ENCODE measurements around the gene CLIP2.

Gene CLIP2

DNA sequence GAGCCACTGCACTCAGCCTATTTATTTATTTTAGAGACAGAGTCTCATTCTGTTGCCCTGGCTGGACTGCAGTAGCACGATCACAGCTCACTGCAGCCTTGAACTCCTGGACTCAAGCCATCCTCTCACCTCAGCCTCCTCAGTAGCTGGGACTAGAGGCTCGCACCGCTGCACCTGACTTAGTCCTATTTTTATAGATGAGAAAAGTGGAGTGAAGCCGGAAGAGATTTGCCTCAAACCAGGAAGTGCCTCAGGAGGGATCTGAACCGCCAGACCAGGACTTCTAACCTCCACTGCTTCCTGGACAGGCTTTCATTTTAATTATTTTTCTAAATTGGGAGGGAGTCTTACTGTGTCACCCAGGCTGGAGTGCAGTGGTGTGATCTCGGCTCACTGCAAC, 17.5 kb upstream of the CLIP2 start:
- DNase-seq (ENCODE audit: low read depth) = no peak

DNA sequence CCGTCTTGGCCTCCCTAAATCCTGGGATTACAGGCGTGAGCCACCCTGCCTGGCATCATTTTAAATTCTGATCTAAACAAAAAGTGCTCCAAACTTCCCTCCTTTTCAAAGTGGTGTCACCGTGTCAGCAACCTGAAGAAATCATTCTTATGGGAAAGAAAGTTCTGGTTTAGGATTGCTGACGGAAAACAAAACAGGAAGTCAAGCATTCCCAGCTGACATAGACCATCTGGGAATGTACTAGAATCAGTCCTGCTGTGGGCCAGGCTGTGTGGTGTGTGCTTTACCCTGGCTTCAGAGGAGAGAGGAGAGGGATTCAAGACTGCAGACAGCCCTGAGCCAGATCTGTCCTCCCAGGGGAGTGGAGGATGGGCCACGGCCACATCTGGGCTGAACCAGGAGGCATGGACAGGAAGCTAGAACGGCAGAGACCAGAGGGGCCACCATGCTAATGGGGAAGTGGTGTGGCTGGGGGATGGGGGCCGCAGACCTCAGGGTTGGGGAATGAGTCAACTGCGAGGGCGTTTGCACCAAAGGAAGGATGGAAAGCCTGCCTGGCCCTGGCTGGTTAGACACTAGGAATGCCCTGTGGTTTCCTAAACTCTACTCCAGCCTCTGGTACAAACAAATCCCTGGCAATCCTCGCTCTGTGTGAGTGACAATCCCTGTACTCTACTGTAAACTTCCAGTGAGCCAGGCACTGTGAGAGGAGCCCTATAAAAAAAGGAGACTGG, 16.7 kb upstream of the CLIP2 start:
- peak; percentile 67 for DNase-seq (ENCODE audit: low read depth)

- DNase-seq (ENCODE audit: low read depth) = no peak
These were observed 13.8 kb upstream of the CLIP2 start for GRCh38 chr7:74275401-74275881.

GRCh38 chr7:74277636-74278035, 11.6 kb upstream of the CLIP2 start:
- no peak for DNase-seq (ENCODE audit: low read depth)

DNA sequence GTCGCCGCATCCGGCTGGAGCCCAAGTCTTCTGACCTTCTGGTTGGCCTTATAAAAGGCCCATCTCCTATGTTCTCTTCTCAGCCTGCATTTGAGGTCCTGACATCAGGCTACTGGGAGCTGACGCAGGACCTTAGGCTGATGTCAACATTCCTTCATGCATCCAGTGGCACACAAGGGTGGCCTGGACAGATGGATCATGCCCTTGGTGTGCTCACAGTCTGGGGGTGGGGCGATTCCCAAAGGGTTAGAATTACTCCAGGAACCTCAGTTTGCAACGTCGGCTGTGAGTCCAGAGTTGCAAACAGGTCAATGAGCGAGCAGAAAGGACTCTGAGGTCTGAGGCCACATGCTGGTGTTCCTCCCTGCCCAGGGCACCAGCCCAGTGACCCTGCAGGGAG, 8.2 kb upstream of the CLIP2 start:
- DNase-seq (ENCODE audit: low read depth) = no peak

DNA sequence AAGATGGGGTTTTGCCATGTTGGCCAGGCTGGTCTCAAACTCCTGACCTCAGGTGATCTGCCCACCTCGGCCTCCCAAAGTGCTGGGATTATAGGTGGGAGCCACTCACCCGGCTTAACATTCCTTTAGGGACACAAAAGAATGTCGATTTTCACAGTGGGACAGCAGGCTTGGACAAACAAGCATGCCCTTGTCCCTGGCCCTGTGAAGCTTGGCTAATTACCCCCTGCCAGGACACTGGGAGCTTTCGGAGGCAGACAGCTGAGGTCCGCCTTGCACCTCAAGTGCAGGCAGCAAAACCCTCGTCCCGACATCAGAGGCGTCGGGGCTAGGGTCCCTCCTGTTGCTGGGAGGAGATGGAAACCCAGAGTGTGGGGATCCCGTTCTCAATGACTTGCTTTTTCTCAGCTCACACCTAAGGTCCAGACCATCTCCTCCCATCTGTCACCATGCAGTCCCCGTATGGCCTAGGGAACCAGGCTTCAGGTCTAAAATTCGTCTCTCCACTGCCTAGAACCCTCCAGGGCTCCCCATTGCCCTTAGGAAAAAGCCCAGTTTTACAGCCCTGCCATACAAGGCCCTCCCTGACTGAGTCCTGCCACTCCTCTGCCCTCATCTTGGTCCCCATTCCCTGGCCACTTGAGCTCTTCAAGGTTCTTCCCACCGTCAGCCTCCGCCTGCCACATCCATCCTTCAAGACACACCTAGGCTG, 6.3 kb upstream of the CLIP2 start:
- DNase-seq (ENCODE audit: low read depth) = no peak

DNA sequence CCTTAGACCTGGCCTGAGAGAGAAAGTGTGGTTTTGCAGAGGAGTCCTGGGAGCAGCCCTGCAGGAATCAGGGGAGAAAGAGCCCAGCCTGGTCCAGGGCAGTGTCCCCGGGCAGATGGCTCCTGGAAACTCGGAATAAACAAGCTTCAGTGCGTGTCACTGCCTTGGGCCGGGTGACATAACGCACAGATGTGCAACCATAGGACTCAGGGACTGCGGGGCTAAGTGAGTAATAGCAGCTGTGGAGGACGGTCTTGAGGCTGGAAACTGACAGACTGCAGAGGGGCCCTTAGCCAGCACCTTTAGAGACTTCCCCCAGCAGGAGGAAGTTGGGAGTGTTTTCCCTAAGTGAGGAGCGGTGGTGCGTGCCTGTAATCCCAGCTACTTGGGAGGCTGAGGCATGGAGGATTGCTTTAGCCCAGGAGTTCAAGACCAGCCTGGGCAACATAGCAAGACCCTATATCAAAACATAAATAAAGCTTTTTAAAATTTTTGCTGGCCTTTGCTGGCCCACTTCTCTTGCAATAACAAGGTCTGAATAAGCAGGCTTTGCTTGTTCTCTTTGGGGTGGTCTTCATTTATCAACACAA, 5.3 kb upstream of the CLIP2 start:
- DNase-seq (ENCODE audit: low read depth) = no peak

DNA sequence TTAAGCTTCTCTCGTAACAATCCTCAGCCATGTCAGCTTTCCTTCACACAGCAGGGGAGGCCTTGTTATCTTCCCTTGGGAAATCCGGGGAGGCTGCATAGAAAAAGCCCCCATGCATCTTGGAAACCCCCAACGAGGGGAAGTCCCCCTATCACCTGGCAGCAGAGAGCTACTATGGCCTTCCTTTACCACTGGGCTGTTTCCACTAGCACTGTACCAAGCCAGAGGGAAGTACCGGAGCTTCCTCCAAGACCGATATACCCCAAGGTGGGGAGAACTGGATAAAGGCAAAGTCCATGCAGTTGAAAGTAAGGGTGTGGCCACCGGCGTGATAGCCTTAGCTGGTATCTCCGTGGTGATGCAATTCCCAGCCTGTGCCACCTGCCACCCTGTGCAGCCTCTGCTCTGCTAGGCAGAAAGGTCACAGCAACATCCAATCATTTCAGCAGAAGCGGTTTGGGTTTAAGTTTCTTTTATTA, 4.4 kb upstream of the CLIP2 start:
- DNase-seq (ENCODE audit: low read depth) = no peak

DNA sequence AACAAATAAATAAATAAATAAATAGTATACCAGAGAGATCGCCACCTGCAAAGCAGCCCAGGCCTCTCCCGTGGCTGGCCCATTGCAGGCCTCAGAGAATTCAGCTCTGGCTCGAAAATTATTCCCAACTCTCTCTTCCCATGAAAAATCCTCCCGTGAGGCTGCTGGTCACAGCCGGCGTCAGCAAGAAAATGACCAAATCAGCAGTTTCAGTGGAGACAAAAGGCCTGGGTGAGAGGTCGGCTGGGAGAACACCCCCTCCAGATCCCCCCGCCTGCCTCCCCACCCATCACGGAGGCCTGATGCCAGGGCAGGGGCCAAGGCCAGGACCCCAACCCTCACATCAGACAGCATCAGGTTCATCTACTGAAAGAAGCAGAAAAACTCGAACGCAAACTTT, 3.1 kb upstream of the CLIP2 start:
- no peak for DNase-seq (ENCODE audit: low read depth)

DNA sequence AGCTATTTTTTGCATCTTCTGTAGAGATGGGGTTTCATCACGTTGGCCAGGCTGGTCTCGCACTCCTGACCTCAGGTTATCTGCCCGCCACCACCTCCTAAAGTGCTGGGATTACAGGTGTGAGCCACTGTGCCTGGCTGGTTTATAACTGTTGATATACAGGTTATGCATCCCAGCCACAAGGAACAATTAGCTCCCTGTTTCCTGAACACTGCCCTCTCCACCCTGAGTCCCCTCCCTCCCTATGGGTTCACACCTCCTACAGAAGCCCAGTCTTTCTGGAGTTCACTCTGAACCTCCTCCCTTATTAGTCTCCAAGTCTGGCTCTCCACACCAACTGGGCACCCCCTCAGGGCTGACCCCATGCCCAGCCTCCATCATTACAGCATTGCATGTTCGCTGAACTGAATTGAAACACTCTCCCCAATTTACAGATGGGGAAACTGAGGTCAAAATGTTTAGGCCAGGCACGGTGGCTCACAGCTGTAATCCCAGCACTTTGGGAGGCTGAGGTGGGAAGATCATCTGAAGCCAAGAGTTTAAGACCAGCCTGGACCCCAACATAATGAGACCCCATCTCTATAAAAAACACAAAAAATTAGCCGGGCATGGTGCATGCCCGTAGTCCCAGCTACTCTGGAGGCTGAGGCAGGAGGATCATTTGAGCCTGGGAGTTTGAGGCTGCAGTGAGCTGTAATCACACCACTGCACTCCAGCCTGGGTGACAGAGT, 1.7 kb upstream of the CLIP2 start:
- DNase-seq (ENCODE audit: low read depth) = no peak

DNA sequence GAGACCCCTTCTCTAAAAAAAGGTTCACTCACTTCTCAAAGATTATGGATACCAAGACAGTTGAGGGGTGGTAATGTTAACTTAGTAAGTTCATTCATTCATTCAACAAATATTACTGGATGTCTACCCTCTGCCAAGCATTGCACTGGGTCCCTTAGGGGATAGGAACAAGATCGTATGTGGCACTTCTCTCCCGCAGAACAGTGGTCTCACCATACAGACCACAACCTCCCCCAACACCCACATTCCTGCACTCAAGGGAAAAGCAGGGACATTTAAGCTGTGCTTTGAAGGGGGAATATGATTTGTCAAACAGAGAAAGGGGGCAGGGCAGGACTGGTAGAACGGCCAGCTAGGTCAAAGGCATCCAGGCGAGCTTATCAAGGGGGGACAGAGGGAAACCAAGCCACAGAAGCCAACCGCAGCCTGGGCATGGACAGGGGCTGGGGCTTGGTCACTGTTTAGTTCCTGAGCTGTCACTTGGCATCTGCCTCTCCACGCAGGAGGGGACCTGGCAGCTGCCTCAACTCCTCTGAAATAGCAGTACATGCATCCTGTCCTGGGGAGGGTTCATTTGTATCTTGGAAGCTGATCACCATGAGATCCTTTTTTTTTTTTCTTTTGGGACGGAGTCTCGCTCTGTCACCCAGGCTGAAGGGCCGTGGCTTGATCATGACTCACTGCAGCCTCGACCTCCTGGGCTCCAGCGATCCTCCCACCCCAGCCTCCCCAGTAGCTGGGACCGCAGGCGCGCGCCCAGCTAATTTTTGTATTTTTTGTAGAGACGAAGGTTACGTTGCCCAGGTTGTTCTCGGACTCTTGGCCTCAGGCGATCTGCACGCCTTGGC, 949 bp upstream of the CLIP2 start:
- DNase-seq (ENCODE audit: low read depth) = no peak

- DNase-seq (ENCODE audit: low read depth) = no peak
These were observed 699 bp downstream of the CLIP2 start for GRCh38 chr7:74289659-74290552.

- no peak for DNase-seq (ENCODE audit: low read depth)
These were observed 1.3 kb downstream of the CLIP2 start for GRCh38 chr7:74290553-74290950.

- DNase-seq (ENCODE audit: low read depth) = no peak
These were observed 1.8 kb downstream of the CLIP2 start for GRCh38 chr7:74290981-74291441.

GRCh38 chr7:74291535-74291934, 2.3 kb downstream of the CLIP2 start:
- no peak for DNase-seq (ENCODE audit: low read depth)

DNA sequence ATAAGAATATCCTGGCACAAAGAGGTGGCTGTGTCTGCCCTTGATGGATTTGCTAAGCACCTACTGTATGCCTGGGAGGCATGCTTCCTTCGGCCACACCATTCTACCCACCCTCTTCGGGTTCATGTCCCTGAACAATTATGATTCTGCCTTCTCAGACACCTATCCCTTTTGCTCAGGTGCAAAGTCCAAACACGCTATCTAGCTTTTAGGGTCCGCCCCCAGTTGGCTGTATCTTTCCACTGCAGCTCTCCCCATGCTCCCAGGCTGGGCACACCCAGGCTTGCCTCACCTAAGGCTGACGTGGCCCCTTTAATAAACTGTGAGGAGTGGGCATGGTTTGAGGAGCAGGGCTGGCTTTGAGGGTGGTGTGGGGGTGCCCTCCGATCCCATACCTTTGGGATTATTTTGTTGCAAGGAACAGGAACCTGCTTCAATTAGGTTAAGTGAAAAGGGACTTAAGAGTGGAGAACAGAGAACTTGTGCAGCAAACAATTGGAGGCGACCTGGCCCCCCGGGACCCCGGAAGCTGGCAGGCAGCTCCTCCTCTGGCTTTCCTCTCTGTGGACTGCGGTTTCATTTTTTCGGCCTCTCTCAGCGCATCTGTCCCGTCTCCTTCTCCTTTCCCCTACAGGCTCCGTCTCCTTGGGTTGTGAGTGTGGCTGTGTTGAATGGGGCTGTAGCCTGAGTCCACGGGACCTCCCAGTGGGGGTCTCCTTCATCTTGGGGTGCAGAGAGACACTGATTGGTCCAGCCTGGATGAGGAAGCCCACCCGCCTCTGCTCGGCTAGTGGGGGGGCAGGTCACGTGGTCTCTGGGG, 3.8 kb downstream of the CLIP2 start:
- no peak for DNase-seq (ENCODE audit: low read depth)

GRCh38 chr7:74293577-74293908, 4.3 kb downstream of the CLIP2 start:
- no peak for DNase-seq (ENCODE audit: low read depth)

GRCh38 chr7:74294191-74294998, 5.2 kb downstream of the CLIP2 start:
- DNase-seq (ENCODE audit: low read depth) = peak; percentile 56
